Measurements from ENCODE around the gene AFF3.

DNA sequence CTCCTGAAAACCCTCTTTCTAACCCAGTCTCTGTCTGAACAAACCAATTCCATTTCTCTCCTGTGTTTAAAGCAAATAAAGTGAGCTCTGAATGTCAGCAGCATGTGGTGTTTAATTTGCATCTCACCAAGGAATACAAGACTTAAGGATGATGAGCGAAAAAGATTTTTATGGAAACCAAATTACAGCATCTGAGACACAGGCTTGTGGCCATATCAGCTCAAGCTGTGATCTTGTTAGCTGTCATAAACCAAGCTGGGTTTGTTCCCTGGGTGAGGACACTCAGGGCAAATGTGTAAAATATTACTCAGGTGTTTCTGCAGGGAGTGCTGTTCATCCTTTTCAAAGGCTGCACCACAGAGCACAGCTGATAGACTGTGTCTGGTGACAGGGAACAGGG lies 523.2 kb downstream of the AFF3 start:
- TF ChIP-seq TEAD4 (IDR thresholded peaks at IDR 0.05) (no peak), CREB1 (IDR thresholded peaks at IDR 0.05; ENCODE audit: low read depth) (no peak), RAD21 (IDR thresholded peaks at IDR 0.05; ENCODE audit: low read depth) (no peak), USF1 (IDR thresholded peaks at IDR 0.05) (no peak), TAF1 (IDR thresholded peaks at IDR 0.05; ENCODE audit: low read depth) (no peak), YY1 (IDR thresholded peaks at IDR 0.05; ENCODE audit: low read depth) (no peak), FOXM1 (IDR thresholded peaks at IDR 0.05; ENCODE audit: borderline replicate concordance, low read depth) (no peak), REST (IDR thresholded peaks at IDR 0.05; ENCODE audit: low read depth) (no peak), EGR1 (IDR thresholded peaks at IDR 0.05) (no peak), EP300 (IDR thresholded peaks at IDR 0.05; ENCODE audit: borderline replicate concordance) (no peak), TCF12 (IDR thresholded peaks at IDR 0.05; ENCODE audit: low read depth) (no peak), MAX (IDR thresholded peaks at IDR 0.05) (no peak)

Data from Ishikawa (cell line).